Uterus (tissue), 4 donors: ENCODE data around the gene SLC22A5. TPM values are rescaled to one million over a fixed set of nuclear protein-coding genes. Genes with fewer than 3 reads are reported as not detected.

Experiments
- DNase-seq, 2 donors: peaks; one replicate each; pipeline ENCODE4 v3.0.0-alpha.2; 2019 to 2020
- H3K27ac ChIP-seq, 2 donors: fragments of 200-600 bp; sonication (generic); 1 replicate in 1 of 2; 2 replicates in 1 of 2; pipeline ENCODE4 v1.5.1; 2016 to 2018
- H3K27me3 ChIP-seq, 2 donors: fragments of 200-600 bp; sonication (generic); one replicate each; pipeline ENCODE4 v1.5.1; 2018 to 2019; ENCODE audit warnings: control low read depth in 1 of 2
- H3K36me3 ChIP-seq, 2 donors: fragments of 200-600 bp; sonication (generic); one replicate each; pipeline ENCODE4 v1.5.1; 2019; ENCODE audit warnings: control low read depth in 1 of 2
- H3K4me1 ChIP-seq, 2 donors: fragments of 200-600 bp; sonication (generic); one replicate each; pipeline ENCODE4 v1.5.1; 2018 to 2019; ENCODE audit warnings: control low read depth in 1 of 2
- H3K4me3 ChIP-seq, 2 donors: fragments of 200-600 bp; sonication (generic); 1 replicate in 1 of 2; 2 replicates in 1 of 2; pipeline ENCODE4 v1.5.1; 2018 to 2019; ENCODE audit warnings: mild to moderate bottlenecking in 1 of 2
- H3K9me3 ChIP-seq, 2 donors: fragments of 200-600 bp; sonication (generic); one replicate each; pipeline ENCODE4 v1.5.1; 2019; ENCODE audit warnings: control low read depth in 1 of 2
- CTCF ChIP-seq, 4 experiments: fragments of 200-600 bp in 2 of 4; fragments of 450-650 bp in 2 of 4; sonication (generic) in 2 of 4; IDR thresholded peaks; one replicate each; pipeline ENCODE4 v1.5.1; 2016 to 2019; ENCODE audit warnings: antibody characterized with exemption in 4 of 4, mild to moderate bottlenecking in 2 of 4, moderate library complexity in 1 of 4
- POLR2A ChIP-seq, 2 donors: fragments of 450-650 bp; IDR thresholded peaks; one replicate each; pipeline ENCODE4 v1.6.1; 2016; ENCODE audit warnings: antibody characterized with exemption in 2 of 2, mild to moderate bottlenecking in 1 of 2, moderate library complexity in 1 of 2
- intact Hi-C: fragments of 100-400 bp; cut with DNase I; formaldehyde crosslinking; loops from one replicate; pipeline ENCODE4 v1.15.1; 2023; ENCODE audit warnings: low total_unique reads
- total RNA-seq, 4 donors: library from RNA; depleted of rRNA in 3 of 4; stranded (reverse); fragments of >200 nt in 3 of 4; gene quantifications; one replicate each; pipeline versions ENCODE4 v1.1.0 to v1.2.4, GENCODE V29; 2014 to 2023
- donor health status: DM: yes; HTN: yes; CAD: no.

The SLC22A5 gene
- total RNA-seq, 4 donors from 2014 or later = 2.0 to 18.9 (median 10.0) TPM

GRCh38 chr5:132370971-132371602, 1.6 kb downstream of the SLC22A5 start:
- TF ChIP-seq CTCF (IDR thresholded peaks at IDR 0.05) = no peak
- no peak for TF ChIP-seq POLR2A (IDR thresholded peaks at IDR 0.05)
- intact Hi-C loops = no loop called here
- Histone ChIP-seq H3K36me3 (no peaks in the 10 kb centered on the region), H3K27me3 (no peaks in the 10 kb centered on the region), H3K4me1 (peaks cover 4% of the 10 kb centered on the region in 2 donors), H3K9me3 (no peaks in the 10 kb centered on the region), H3K27ac (no peak overlapping the region), H3K4me3 (peak overlapping the region in 1 of 2 donors; percentile 56)
- no peak for DNase-seq

GRCh38 chr5:132371603-132371994, 2.1 kb downstream of the SLC22A5 start:
- no peaks in the 10 kb centered on the region for H3K27me3 ChIP-seq
- no peak for TF ChIP-seq CTCF (IDR thresholded peaks at IDR 0.05)
- TF ChIP-seq POLR2A (IDR thresholded peaks at IDR 0.05) = no peak
- no peak overlapping the region for H3K27ac ChIP-seq
- no peaks in the 10 kb centered on the region for H3K9me3 ChIP-seq
- DNase-seq = no peak
- H3K4me1 ChIP-seq = peaks cover 4% of the 10 kb centered on the region in 2 donors
- no peaks in the 10 kb centered on the region for H3K36me3 ChIP-seq
- intact Hi-C loops = no loop called here
- no peak overlapping the region for H3K4me3 ChIP-seq

- no peak for DNase-seq
- intact Hi-C loops = no loop called here
- H3K4me1 ChIP-seq = peaks cover 4% of the 10 kb centered on the region in 2 donors
- no peaks in the 10 kb centered on the region for H3K36me3 ChIP-seq
- no peaks in the 10 kb centered on the region for H3K9me3 ChIP-seq
- no peak for TF ChIP-seq POLR2A (IDR thresholded peaks at IDR 0.05)
- no peak for TF ChIP-seq CTCF (IDR thresholded peaks at IDR 0.05)
- no peaks in the 10 kb centered on the region for H3K27me3 ChIP-seq
- no peak overlapping the region for H3K27ac ChIP-seq
- no peak overlapping the region for H3K4me3 ChIP-seq
Measured at GRCh38 chr5:132372127-132372526, 2.6 kb downstream of the SLC22A5 start.

- no peak for DNase-seq
- Histone ChIP-seq H3K27me3 (no peaks in the 10 kb centered on the region), H3K9me3 (no peaks in the 10 kb centered on the region), H3K27ac (no peak overlapping the region), H3K4me3 (no peak overlapping the region), H3K4me1 (peaks cover 4% of the 10 kb centered on the region in 2 donors), H3K36me3 (no peaks in the 10 kb centered on the region)
- intact Hi-C loops = no loop called here
- TF ChIP-seq POLR2A (IDR thresholded peaks at IDR 0.05) (no peak), CTCF (IDR thresholded peaks at IDR 0.05) (no peak)
Measured at GRCh38 chr5:132372542-132372941, 3.0 kb downstream of the SLC22A5 start.

- no peak overlapping the region for H3K27ac ChIP-seq
- no peaks in the 10 kb centered on the region for H3K9me3 ChIP-seq
- no peaks in the 10 kb centered on the region for H3K27me3 ChIP-seq
- H3K36me3 ChIP-seq = no peaks in the 10 kb centered on the region
- DNase-seq = no peak
- no peaks in the 10 kb centered on the region for H3K4me1 ChIP-seq
- no peak overlapping the region for H3K4me3 ChIP-seq
- intact Hi-C loops = no loop called here
- TF ChIP-seq CTCF (IDR thresholded peaks at IDR 0.05) (no peak), POLR2A (IDR thresholded peaks at IDR 0.05) (no peak)
Measured at GRCh38 chr5:132375957-132376356, 6.4 kb downstream of the SLC22A5 start.
